ENCODE measurements around the gene RSKR. TPM values are rescaled to one million over a fixed set of nuclear protein-coding genes. Genes with fewer than 3 reads are reported as not detected.

The RSKR gene
- total RNA-seq, 4 donors from 2014 or later, result 3.1 to 9.9 (median 7.7) TPM

- H3K4me1 ChIP-seq, result peaks cover 0 to 26% (median 6%) of the 10 kb centered on the region in 3 donors
- H3K9me3 ChIP-seq, result no peaks in the 10 kb centered on the region
- intact Hi-C loops (cut with DNase I), result no loop called here
- no peak overlapping the region for H3K4me3 ChIP-seq
- H3K27ac ChIP-seq, result peak overlapping the region in 1 of 4 donors; percentile 29
- H3K27me3 ChIP-seq, result no peaks in the 10 kb centered on the region
- 100% methylated on average over 1 of the region's 1 CpG; no CpG with 5 or more reads in 1 of the 2 donors for WGBS, 2 donors
- DNase-seq, result no peak
- H3K36me3 ChIP-seq, result peaks cover 61 to 100% (median 87%) of the 10 kb centered on the region in 3 donors
- TF ChIP-seq POLR2A (IDR thresholded peaks at IDR 0.05), result no peak
- TF ChIP-seq, protein P1, sequence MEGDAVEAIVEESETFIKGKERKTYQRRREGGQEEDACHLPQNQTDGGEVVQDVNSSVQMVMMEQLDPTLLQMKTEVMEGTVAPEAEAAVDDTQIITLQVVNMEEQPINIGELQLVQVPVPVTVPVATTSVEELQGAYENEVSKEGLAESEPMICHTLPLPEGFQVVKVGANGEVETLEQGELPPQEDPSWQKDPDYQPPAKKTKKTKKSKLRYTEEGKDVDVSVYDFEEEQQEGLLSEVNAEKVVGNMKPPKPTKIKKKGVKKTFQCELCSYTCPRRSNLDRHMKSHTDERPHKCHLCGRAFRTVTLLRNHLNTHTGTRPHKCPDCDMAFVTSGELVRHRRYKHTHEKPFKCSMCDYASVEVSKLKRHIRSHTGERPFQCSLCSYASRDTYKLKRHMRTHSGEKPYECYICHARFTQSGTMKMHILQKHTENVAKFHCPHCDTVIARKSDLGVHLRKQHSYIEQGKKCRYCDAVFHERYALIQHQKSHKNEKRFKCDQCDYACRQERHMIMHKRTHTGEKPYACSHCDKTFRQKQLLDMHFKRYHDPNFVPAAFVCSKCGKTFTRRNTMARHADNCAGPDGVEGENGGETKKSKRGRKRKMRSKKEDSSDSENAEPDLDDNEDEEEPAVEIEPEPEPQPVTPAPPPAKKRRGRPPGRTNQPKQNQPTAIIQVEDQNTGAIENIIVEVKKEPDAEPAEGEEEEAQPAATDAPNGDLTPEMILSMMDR (IDR thresholded peaks at IDR 0.05), result no peak
These were observed 21.5 kb upstream of the RSKR start for GRCh38 chr17:28635506-28635905.

- intact Hi-C loops (cut with DNase I), result no loop called here
- H3K4me1 ChIP-seq, result peaks cover 0 to 26% (median 6%) of the 10 kb centered on the region in 3 donors
- no peaks in the 10 kb centered on the region for H3K27me3 ChIP-seq
- no peak for DNase-seq
- WGBS, 2 donors, result 77 to 82% methylated on average over 12 of the region's 14 CpGs
- H3K4me3 ChIP-seq, result no peak overlapping the region
- no peak overlapping the region for H3K27ac ChIP-seq
- H3K36me3 ChIP-seq, result peaks cover 58 to 100% (median 85%) of the 10 kb centered on the region in 3 donors
- H3K9me3 ChIP-seq, result no peaks in the 10 kb centered on the region
- TF ChIP-seq, protein P1 (IDR thresholded peaks at IDR 0.05), result no peak
- TF ChIP-seq POLR2A (IDR thresholded peaks at IDR 0.05), result no peak
These were observed 20.4 kb upstream of the RSKR start for GRCh38 chr17:28634206-28634865.

DNA sequence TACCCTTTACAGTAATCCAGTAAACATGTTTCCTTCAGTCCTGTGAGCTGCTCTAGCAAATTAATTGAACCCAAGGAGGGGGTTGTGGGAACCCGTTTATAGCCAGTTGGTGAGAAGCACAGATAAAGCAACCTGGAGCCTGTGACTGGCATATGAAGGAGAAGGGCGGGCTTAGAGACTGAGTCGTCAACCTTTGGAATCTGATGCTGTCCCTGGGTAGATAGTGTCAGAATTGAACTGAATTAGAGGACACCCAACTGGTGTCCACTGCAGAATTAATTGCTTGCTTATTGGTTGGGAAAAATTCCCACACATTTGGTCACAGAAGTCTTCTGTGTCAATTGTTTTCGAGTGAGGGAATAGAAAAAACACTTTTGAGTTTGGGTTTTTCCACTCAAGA, 12.8 kb upstream of the RSKR start:
- Histone ChIP-seq H3K27me3 (no peaks in the 10 kb centered on the region), H3K9me3 (no peaks in the 10 kb centered on the region), H3K36me3 (peaks cover 26 to 100% (median 48%) of the 10 kb centered on the region in 3 donors), H3K4me3 (no peak overlapping the region), H3K4me1 (no peaks in the 10 kb centered on the region), H3K27ac (no peak overlapping the region)
- intact Hi-C loops (cut with DNase I), result no loop called here
- WGBS, 2 donors, result 89 to 95% methylated on average over 4 of the region's 4 CpGs
- TF ChIP-seq, protein P1 (IDR thresholded peaks at IDR 0.05), result no peak
- no peak for DNase-seq

DNA sequence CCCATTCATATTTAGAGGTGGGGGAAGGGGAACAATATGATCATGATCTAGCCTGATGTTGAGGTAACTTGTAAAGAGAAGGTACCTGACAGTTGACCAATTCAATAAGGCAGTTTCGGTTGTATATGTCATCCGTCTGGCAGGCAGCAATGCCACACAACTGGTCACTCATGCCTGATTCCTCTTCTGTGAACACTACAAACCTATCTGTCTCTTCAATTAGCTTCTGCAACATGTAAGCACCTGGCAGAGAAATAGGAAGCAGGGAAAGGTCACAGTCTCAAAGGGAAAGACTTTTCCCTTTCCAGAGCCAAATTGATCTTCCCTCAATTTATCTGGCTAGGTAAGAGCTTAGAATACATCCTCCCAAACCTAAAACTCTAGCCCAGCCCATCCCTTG, 10.2 kb upstream of the RSKR start:
- intact Hi-C loops (cut with DNase I), result no loop called here
- 84 to 89% methylated on average over 2 of the region's 2 CpGs for WGBS, 2 donors
- H3K9me3 ChIP-seq, result no peaks in the 10 kb centered on the region

GRCh38 chr17:28623696-28624095, 9.7 kb upstream of the RSKR start:
- Histone ChIP-seq H3K27me3 (no peaks in the 10 kb centered on the region), H3K4me3 (no peak overlapping the region), H3K27ac (no peak overlapping the region), H3K4me1 (no peaks in the 10 kb centered on the region), H3K36me3 (peaks cover 23 to 100% (median 56%) of the 10 kb centered on the region in 3 donors), H3K9me3 (no peaks in the 10 kb centered on the region)
- intact Hi-C loops (cut with DNase I), result no loop called here
- TF ChIP-seq POLR2A (IDR thresholded peaks at IDR 0.05), result no peak
- TF ChIP-seq, protein P1 (IDR thresholded peaks at IDR 0.05), result no peak
- DNase-seq, result no peak
- 85 to 92% methylated on average over 4 of the region's 4 CpGs for WGBS, 2 donors

More for the DNA sequence above, 10.2 kb upstream of the RSKR start:
- Histone ChIP-seq H3K27ac (no peak overlapping the region), H3K36me3 (peaks cover 23 to 100% (median 52%) of the 10 kb centered on the region in 3 donors), H3K4me1 (no peaks in the 10 kb centered on the region), H3K4me3 (no peak overlapping the region), H3K27me3 (no peaks in the 10 kb centered on the region)
- no peak for TF ChIP-seq POLR2A (IDR thresholded peaks at IDR 0.05)
- TF ChIP-seq, protein P1 (IDR thresholded peaks at IDR 0.05), result no peak
- no peak for DNase-seq
